Nephron (organoid): ENCODE measurements around the gene SLC4A5.

Experiments
- H3K27ac Mint-ChIP-seq, 3 experiments: 2 replicates each; pipeline ENCODE4 v1.8.0; 2020; ENCODE audit warnings: mixed read lengths in 3 of 3, mild to moderate bottlenecking in 2 of 3, moderate library complexity in 1 of 3
- H3K27me3 Mint-ChIP-seq: 2 replicates; pipeline ENCODE4 v1.8.0; 2021; ENCODE audit warnings: low read depth, mild to moderate bottlenecking, moderate library complexity, mixed read lengths
- H3K36me3 Mint-ChIP-seq: 2 replicates; pipeline ENCODE4 v1.8.0; 2020; ENCODE audit warnings: low read depth, mixed read lengths
- H3K4me1 Mint-ChIP-seq: 2 replicates; pipeline ENCODE4 v1.8.0; 2020; ENCODE audit warnings: mixed read lengths
- H3K4me3 Mint-ChIP-seq, 3 experiments: 2 replicates each; pipeline ENCODE4 v1.8.0; 2020; ENCODE audit warnings: mild to moderate bottlenecking in 3 of 3, mixed read lengths in 3 of 3, moderate library complexity in 2 of 3
- H3K9me3 Mint-ChIP-seq: 2 replicates; pipeline ENCODE4 v1.8.0; 2020; ENCODE audit warnings: mixed read lengths
- TF ChIP-seq, protein P1 (sequence below), 3 experiments: fragments of 200-600 bp; sonication (generic); IDR thresholded peaks; one replicate each; pipeline ENCODE4 v1.5.0; 2021; ENCODE audit warnings: antibody characterized with exemption in 3 of 3; ENCODE audit not compliant: unreplicated experiment in 3 of 3

Gene SLC4A5

GRCh38 chr2:74321737-74322136 lies 21.5 kb downstream of the SLC4A5 start:
- H3K4me1 Mint-ChIP-seq: no peaks in the 10 kb centered on the region
- no peak overlapping the region for H3K4me3 Mint-ChIP-seq
- TF ChIP-seq, protein P1, sequence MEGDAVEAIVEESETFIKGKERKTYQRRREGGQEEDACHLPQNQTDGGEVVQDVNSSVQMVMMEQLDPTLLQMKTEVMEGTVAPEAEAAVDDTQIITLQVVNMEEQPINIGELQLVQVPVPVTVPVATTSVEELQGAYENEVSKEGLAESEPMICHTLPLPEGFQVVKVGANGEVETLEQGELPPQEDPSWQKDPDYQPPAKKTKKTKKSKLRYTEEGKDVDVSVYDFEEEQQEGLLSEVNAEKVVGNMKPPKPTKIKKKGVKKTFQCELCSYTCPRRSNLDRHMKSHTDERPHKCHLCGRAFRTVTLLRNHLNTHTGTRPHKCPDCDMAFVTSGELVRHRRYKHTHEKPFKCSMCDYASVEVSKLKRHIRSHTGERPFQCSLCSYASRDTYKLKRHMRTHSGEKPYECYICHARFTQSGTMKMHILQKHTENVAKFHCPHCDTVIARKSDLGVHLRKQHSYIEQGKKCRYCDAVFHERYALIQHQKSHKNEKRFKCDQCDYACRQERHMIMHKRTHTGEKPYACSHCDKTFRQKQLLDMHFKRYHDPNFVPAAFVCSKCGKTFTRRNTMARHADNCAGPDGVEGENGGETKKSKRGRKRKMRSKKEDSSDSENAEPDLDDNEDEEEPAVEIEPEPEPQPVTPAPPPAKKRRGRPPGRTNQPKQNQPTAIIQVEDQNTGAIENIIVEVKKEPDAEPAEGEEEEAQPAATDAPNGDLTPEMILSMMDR (IDR thresholded peaks at IDR 0.05; ENCODE audit: unreplicated experiment in 3 of 3): no peak
- H3K27me3 Mint-ChIP-seq: no peaks in the 10 kb centered on the region
- H3K27ac Mint-ChIP-seq: no peak overlapping the region
- no peaks in the 10 kb centered on the region for H3K36me3 Mint-ChIP-seq
- H3K9me3 Mint-ChIP-seq: no peaks in the 10 kb centered on the region

GRCh38 chr2:74317701-74318100 lies 25.5 kb downstream of the SLC4A5 start:
- peak overlapping the region in 1 of 3 experiments; percentile 47 for H3K27ac Mint-ChIP-seq
- TF ChIP-seq, protein P1 (IDR thresholded peaks at IDR 0.05; ENCODE audit: unreplicated experiment in 3 of 3): no peak
- H3K27me3 Mint-ChIP-seq: no peaks in the 10 kb centered on the region
- peaks cover 9% of the 10 kb centered on the region for H3K36me3 Mint-ChIP-seq
- no peak overlapping the region for H3K4me3 Mint-ChIP-seq
- H3K4me1 Mint-ChIP-seq: no peaks in the 10 kb centered on the region
- H3K9me3 Mint-ChIP-seq: no peaks in the 10 kb centered on the region

- Mint-ChIP-seq H3K9me3 (peaks cover 3% of the 10 kb centered on the region), H3K27me3 (no peaks in the 10 kb centered on the region), H3K36me3 (peaks cover 13% of the 10 kb centered on the region), H3K27ac (peak overlapping the region in 1 of 3 experiments; percentile 47), H3K4me3 (no peak overlapping the region), H3K4me1 (no peaks in the 10 kb centered on the region)
- TF ChIP-seq, protein P1 (IDR thresholded peaks at IDR 0.05; ENCODE audit: unreplicated experiment in 3 of 3): no peak
These were observed 26.5 kb downstream of the SLC4A5 start for GRCh38 chr2:74316627-74317295.

- TF ChIP-seq, protein P1 (IDR thresholded peaks at IDR 0.05; ENCODE audit: unreplicated experiment in 3 of 3): no peak
- H3K4me3 Mint-ChIP-seq: no peak overlapping the region
These were observed 29.1 kb downstream of the SLC4A5 start for GRCh38 chr2:74314107-74314506.

GRCh38 chr2:74313497-74313896 lies 29.7 kb downstream of the SLC4A5 start:
- H3K4me1 Mint-ChIP-seq: no peaks in the 10 kb centered on the region
- H3K9me3 Mint-ChIP-seq: peaks cover 15% of the 10 kb centered on the region
- peaks cover 26% of the 10 kb centered on the region for H3K36me3 Mint-ChIP-seq
- no peaks in the 10 kb centered on the region for H3K27me3 Mint-ChIP-seq
- H3K27ac Mint-ChIP-seq: no peak overlapping the region
- H3K4me3 Mint-ChIP-seq: no peak overlapping the region
- TF ChIP-seq, protein P1 (IDR thresholded peaks at IDR 0.05; ENCODE audit: unreplicated experiment in 3 of 3): no peak

More at GRCh38 chr2:74314107-74314506, 29.1 kb downstream of the SLC4A5 start:
- Mint-ChIP-seq H3K9me3 (peaks cover 15% of the 10 kb centered on the region), H3K36me3 (peaks cover 26% of the 10 kb centered on the region), H3K4me1 (no peaks in the 10 kb centered on the region), H3K27me3 (no peaks in the 10 kb centered on the region), H3K27ac (no peak overlapping the region)

- TF ChIP-seq, protein P1 (IDR thresholded peaks at IDR 0.05; ENCODE audit: unreplicated experiment in 3 of 3): no peak
- Mint-ChIP-seq H3K36me3 (peaks cover 26% of the 10 kb centered on the region), H3K27me3 (no peaks in the 10 kb centered on the region), H3K27ac (no peak overlapping the region), H3K9me3 (peaks cover 15% of the 10 kb centered on the region), H3K4me1 (no peaks in the 10 kb centered on the region), H3K4me3 (no peak overlapping the region)
These were observed 30.3 kb downstream of the SLC4A5 start for GRCh38 chr2:74312913-74313312.
